D721Med (cell line): Measurements from ENCODE around the gene XYLT1.

Source experiments
- DNase-seq: peaks from one replicate; pipeline ENCODE4 v3.0.0; 2011; ENCODE audit warnings: low spot score; ENCODE audit not compliant: insufficient read length
- FAIRE-seq: peaks from 2 replicates; lab custom pipeline; 2011; peaks lifted over from hg19 to GRCh38; lab: Jason Lieb, UNC
- CTCF ChIP-seq: IDR thresholded peaks from 2 replicates; pipeline ENCODE4 v1.5.1; 2012; ENCODE audit warnings: mild to moderate bottlenecking, control low read depth; ENCODE audit not compliant: insufficient read depth; ENCODE audit errors: missing control alignments

Gene XYLT1

GRCh38 chr16:17213025-17213424 is 257.7 kb downstream of the XYLT1 start:
- DNase-seq (no peak), FAIRE-seq (no peak)
- TF ChIP-seq CTCF = no peak

- no peak for TF ChIP-seq CTCF
- no peak for DNase-seq
- no peak for FAIRE-seq
These were observed 258.2 kb downstream of the XYLT1 start for GRCh38 chr16:17212606-17213005.

DNA sequence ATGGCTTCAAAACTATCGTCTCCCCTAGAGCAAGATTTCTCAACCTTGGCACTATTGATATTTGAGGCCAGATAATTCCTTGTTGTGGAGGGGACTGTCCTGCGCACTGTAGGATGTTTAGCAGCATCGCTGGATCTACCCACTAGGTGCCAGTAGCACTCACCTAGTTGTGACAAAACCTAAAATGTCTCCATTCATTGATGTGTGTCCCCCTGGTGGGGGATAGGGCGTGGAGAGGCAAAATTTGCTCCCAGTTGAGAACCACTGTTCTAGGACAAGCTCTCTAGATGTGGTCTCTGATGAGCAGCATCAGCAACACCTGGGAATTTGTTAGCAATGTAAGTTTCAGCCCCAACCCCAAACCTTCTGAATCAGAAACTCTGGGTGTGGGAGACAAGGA is 259.0 kb downstream of the XYLT1 start:
- TF ChIP-seq CTCF = peak; percentile 39
- DNase-seq (no peak), FAIRE-seq (no peak)

- TF ChIP-seq CTCF = no peak
- FAIRE-seq (no peak), DNase-seq (no peak)
These were observed 264.0 kb downstream of the XYLT1 start for GRCh38 chr16:17206712-17207111.

- no peak for TF ChIP-seq CTCF
- no peak for DNase-seq
- FAIRE-seq = no peak
These were observed 265.2 kb downstream of the XYLT1 start for GRCh38 chr16:17205279-17206211.

DNA sequence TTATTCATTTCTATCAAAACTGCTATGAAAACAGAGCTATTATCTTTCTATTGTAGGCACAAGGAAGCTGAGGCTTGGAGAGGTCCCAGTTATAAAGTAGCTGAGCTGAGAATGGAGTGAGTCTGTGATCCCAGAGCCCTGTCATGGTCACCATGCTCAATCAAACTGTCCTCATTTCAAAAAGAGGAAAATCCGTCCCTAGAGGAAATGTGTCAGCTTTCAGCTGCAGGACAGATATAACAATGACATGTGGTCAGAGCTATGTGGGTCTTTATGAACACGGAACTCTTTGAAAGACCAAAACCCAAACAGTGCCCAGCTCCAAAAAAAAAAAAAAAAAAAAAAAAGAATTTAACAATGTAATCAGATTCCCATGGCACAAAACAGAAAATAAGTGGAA is 266.1 kb downstream of the XYLT1 start:
- TF ChIP-seq CTCF = no peak
- DNase-seq (no peak), FAIRE-seq (no peak)

DNA sequence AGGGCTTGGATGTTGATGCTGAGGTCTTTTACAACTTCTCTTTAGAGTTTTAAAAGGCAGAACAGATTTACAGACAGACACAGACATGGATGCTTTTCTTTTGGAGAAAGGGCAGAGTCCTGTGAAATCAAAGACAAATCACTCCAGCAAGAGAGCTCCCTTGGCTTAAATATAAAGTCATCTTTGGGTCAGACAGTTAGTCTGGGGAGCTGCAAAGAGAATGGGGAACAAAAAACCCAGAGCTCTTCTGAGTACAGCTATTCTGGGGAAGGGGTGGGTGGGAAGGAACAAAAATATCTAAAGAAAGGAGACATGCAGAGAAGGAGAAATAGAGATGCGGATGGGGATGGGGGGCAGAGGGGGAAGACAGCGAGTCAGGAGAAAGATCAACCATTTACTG is 266.6 kb downstream of the XYLT1 start:
- no peak for TF ChIP-seq CTCF
- FAIRE-seq = no peak
- no peak for DNase-seq
